ENCODE results near the gene FBXO4. TPM values are rescaled to one million over a fixed set of nuclear protein-coding genes. Genes with fewer than 3 reads are reported as not detected.
"Not testable (repeated sequence)": the region's sequence is repeated elsewhere in the genome, so short reads cannot be mapped to it uniquely, and the experiment has no call there.

FBXO4 gene
- total RNA-seq, 4 donors from 2014 or later: 8.8 to 18.3 (median 10.5) TPM

GRCh38 chr5:41940641-41941040, 15.6 kb downstream of the FBXO4 start:
- DNase-seq (ENCODE audit: low spot score): no peak
- no peak for ATAC-seq (ENCODE audit: low FRiP score)
- TF ChIP-seq CTCF (IDR thresholded peaks at IDR 0.05): no peak

- not testable (repeated sequence) for DNase-seq (ENCODE audit: low spot score); ATAC-seq (ENCODE audit: low FRiP score)
These were observed 20.4 kb downstream of the FBXO4 start for GRCh38 chr5:41945332-41945955.

DNA sequence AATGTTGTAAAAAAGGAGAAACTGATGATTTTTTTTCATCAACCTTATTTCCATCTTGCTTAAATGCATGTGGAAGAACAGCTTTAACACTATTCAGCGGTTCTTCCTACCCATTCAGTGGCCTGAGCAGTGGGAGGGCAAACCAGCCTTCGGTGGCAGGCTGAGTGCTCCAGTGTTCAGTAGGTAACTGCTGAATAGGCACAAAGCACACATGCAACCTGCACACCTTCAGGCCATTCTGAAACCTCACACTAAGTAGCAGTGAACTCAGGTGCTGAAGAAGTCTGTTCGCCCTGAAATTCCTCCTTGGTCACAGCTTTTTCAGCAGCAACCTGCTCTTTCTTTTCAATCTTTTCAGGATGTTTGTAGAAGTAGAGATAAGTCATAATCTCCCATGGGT, 26.1 kb downstream of the FBXO4 start:
- no peak for DNase-seq (ENCODE audit: low spot score)
- ATAC-seq (ENCODE audit: low FRiP score): no peak
- TF ChIP-seq CTCF (IDR thresholded peaks at IDR 0.05): no peak

DNA sequence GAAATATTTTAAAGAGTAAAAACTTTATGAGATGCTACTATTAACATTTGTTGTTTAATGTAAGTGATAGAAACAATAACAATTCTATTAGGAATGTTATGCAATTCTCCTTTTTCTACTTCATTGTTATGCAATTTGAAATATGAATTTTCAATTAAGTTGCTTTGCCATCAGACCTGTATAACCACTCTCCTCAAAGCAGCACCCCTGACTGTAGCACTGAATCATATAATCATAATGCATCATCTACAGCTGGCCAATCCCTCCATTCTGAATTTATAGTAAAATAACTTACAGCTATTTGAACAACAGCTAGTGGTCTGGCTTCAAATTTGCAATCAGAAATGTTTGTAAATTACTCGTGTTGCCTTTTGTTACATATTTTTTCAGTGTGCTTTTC, 29.2 kb downstream of the FBXO4 start:
- ATAC-seq (ENCODE audit: low FRiP score) (no peak), DNase-seq (ENCODE audit: low spot score) (no peak)
- TF ChIP-seq CTCF (IDR thresholded peaks at IDR 0.05): no peak

- no peak for ATAC-seq (ENCODE audit: low FRiP score)
- no peak for DNase-seq (ENCODE audit: low spot score)
- no peak for TF ChIP-seq CTCF (IDR thresholded peaks at IDR 0.05)
These were observed 30.4 kb downstream of the FBXO4 start for GRCh38 chr5:41955432-41956024.

GRCh38 chr5:41956943-41957342, 31.9 kb downstream of the FBXO4 start:
- ATAC-seq (ENCODE audit: low FRiP score): no peak

GRCh38 chr5:41960481-41960880, 35.4 kb downstream of the FBXO4 start:
- no peak for DNase-seq (ENCODE audit: low spot score)
- ATAC-seq (ENCODE audit: low FRiP score): no peak
- no peak for TF ChIP-seq CTCF (IDR thresholded peaks at IDR 0.05)

More at GRCh38 chr5:41956943-41957342, 31.9 kb downstream of the FBXO4 start:
- TF ChIP-seq CTCF (IDR thresholded peaks at IDR 0.05): no peak
- no peak for DNase-seq (ENCODE audit: low spot score)
